ENCODE measurements around the gene CD180. TPM values are rescaled to one million over a fixed set of nuclear protein-coding genes. Genes with fewer than 3 reads are reported as not detected.

CD180 gene
- total RNA-seq: 0.51 TPM in 1 of 2 replicates, not detected in the other
- polyA plus RNA-seq (2012): 0.14 TPM

GRCh38 chr5:67196537-67197059 lies at the start of gene CD180:
Gene CD180 (minus strand): TSS chr5:67196799. CDS start chr5:67196641, 158 bp downstream.
- no peak for DNase-seq (ENCODE audit: low read depth)

- DNase-seq (ENCODE audit: low read depth): peak; percentile 75
Measured at GRCh38 chr5:67246108-67246507, 49.5 kb upstream of the CD180 start.

GRCh38 chr5:67245259-67245846 lies 48.8 kb upstream of the CD180 start:
- no peak for DNase-seq (ENCODE audit: low read depth)

- no peak for DNase-seq (ENCODE audit: low read depth)
Measured at GRCh38 chr5:67244345-67244793, 47.8 kb upstream of the CD180 start.

GRCh38 chr5:67243944-67244343 lies 47.3 kb upstream of the CD180 start:
- DNase-seq (ENCODE audit: low read depth): no peak

GRCh38 chr5:67243349-67243748 lies 46.8 kb upstream of the CD180 start:
- DNase-seq (ENCODE audit: low read depth): no peak

GRCh38 chr5:67241326-67241725 lies 44.7 kb upstream of the CD180 start:
- DNase-seq (ENCODE audit: low read depth): no peak

GRCh38 chr5:67240846-67241245 lies 44.2 kb upstream of the CD180 start:
- DNase-seq (ENCODE audit: low read depth): no peak

- DNase-seq (ENCODE audit: low read depth): no peak
Measured at GRCh38 chr5:67240065-67240464, 43.5 kb upstream of the CD180 start.

GRCh38 chr5:67238191-67238590 lies 41.6 kb upstream of the CD180 start:
- no peak for DNase-seq (ENCODE audit: low read depth)

- DNase-seq (ENCODE audit: low read depth): no peak
Measured at GRCh38 chr5:67235399-67236110, 39.0 kb upstream of the CD180 start.

GRCh38 chr5:67234671-67235176 lies 38.1 kb upstream of the CD180 start:
- peak; percentile 82 for DNase-seq (ENCODE audit: low read depth)

- DNase-seq (ENCODE audit: low read depth): no peak
Measured at GRCh38 chr5:67233075-67233474, 36.5 kb upstream of the CD180 start.

GRCh38 chr5:67223211-67223610 lies 26.6 kb upstream of the CD180 start:
- no peak for DNase-seq (ENCODE audit: low read depth)

GRCh38 chr5:67222243-67223025 lies 25.8 kb upstream of the CD180 start:
- no peak for DNase-seq (ENCODE audit: low read depth)

- DNase-seq (ENCODE audit: low read depth): no peak
Measured at GRCh38 chr5:67221487-67222242, 25.1 kb upstream of the CD180 start.

- DNase-seq (ENCODE audit: low read depth): no peak
Measured at GRCh38 chr5:67216564-67216963, 20.0 kb upstream of the CD180 start.

- no peak for DNase-seq (ENCODE audit: low read depth)
Measured at GRCh38 chr5:67215519-67216471, 19.2 kb upstream of the CD180 start.

- DNase-seq (ENCODE audit: low read depth): no peak
Measured at GRCh38 chr5:67214707-67215447, 18.3 kb upstream of the CD180 start.

All from myocyte (in vitro differentiated cells).